HepG2 (cell line): ENCODE results near the gene MNDA. TPM values are rescaled to one million over a fixed set of nuclear protein-coding genes. Genes with fewer than 3 reads are reported as not detected.

Experiments used
- ATAC-seq: fragments of 200-7000 bp; cut with Tn5 transposase; 3 replicates; pipeline ENCODE4 v1.9.1; 2020; ENCODE audit warnings: mild to moderate bottlenecking, moderate library complexity
- BruUV-seq: library from RNA; stranded (reverse); fragments of 400-500 nt; replicated peaks from 2 replicates; lab custom pipeline; 2021; lab: Mats Ljungman, UMichigan
- CTCF ChIA-PET: fragments of 300-600 bp; formaldehyde crosslinking; extraction: SDS; loops from one replicate; lab custom pipeline; 2021; ENCODE audit warnings: low total read pairs, inconsistent platforms, low intra/inter-chr PET ratio; lab: Yijun Ruan, JAX
- POLR2A ChIA-PET: fragments of 350-600 bp; sonication (Branson Sonifier 250); formaldehyde crosslinking; loops from one replicate; lab custom pipeline; 2020; ENCODE audit warnings: antibody characterized with exemption, inconsistent platforms; lab: Yijun Ruan, JAX
- DNase-seq: peaks from one replicate; pipeline ENCODE4 v3.0.0-alpha.2; 2015; ENCODE audit warnings: low spot score
- FAIRE-seq: peaks from 3 replicates; lab custom pipeline; 2011; peaks lifted over from hg19 to GRCh38; lab: Jason Lieb, UNC
- H2AFZ ChIP-seq: one replicate; pipeline ENCODE4 v1.6.1; 2011; ENCODE audit warnings: low read length, inconsistent platforms
- H3K27ac ChIP-seq: fragments of 300-600 bp; 3 replicates; pipeline ENCODE4 v1.8.0; 2011; ENCODE audit warnings: mixed run types, mild to moderate bottlenecking, mixed read lengths, low read length, inconsistent platforms; ENCODE audit not compliant: insufficient read depth; ENCODE audit errors: extremely low read length
- H3K27me3 ChIP-seq, 2 experiments: fragments of 200-600 bp in 1 of 2; 2 replicates in 1 of 2; 3 replicates in 1 of 2; pipeline versions ENCODE4 v1.6.0 to v1.8.0; 2011; ENCODE audit warnings: low read length in 2 of 2, mild to moderate bottlenecking in 2 of 2, moderate library complexity in 2 of 2, inconsistent platforms in 1 of 2; ENCODE audit not compliant: insufficient read depth in 2 of 2, control insufficient read depth in 1 of 2
- H3K36me3 ChIP-seq, 2 experiments: fragments of 200-600 bp in 1 of 2; replicated peaks in 1 of 2; 2 replicates in 1 of 2; 3 replicates in 1 of 2; pipeline versions ENCODE4 v1.5.1 to v1.8.0; 2011; ENCODE audit warnings: low read length in 2 of 2, inconsistent platforms in 1 of 2; ENCODE audit not compliant: insufficient read depth in 2 of 2, control insufficient read depth in 1 of 2
- H3K4me1 ChIP-seq: 2 replicates; pipeline ENCODE4 v1.5.1; 2012; ENCODE audit warnings: low read length, inconsistent platforms; ENCODE audit not compliant: insufficient read depth
- H3K4me2 ChIP-seq: 2 replicates; pipeline ENCODE4 v1.6.0; 2011; ENCODE audit warnings: low read depth, low read length, inconsistent platforms
- H3K4me3 ChIP-seq, 3 experiments: fragments of 200-600 bp in 1 of 3; sonication (generic), shearing (Covaris generic) in 1 of 3; replicated peaks in 1 of 3; 2 replicates each; pipeline ENCODE4 v1.5.1; 2011 to 2016; ENCODE audit warnings: low read length in 3 of 3, inconsistent platforms in 2 of 3, low read depth in 2 of 3, mild to moderate bottlenecking in 2 of 3, control low read depth in 1 of 3, mixed read lengths in 1 of 3; ENCODE audit not compliant: insufficient read depth in 1 of 3
- H3K79me2 ChIP-seq: one replicate; pipeline ENCODE4 v1.6.1; 2011; ENCODE audit warnings: low read length, inconsistent platforms; ENCODE audit not compliant: insufficient read depth
- H3K9ac ChIP-seq: 2 replicates; pipeline ENCODE4 v1.6.0; 2011; ENCODE audit warnings: mild to moderate bottlenecking, low read depth, low read length, inconsistent platforms; ENCODE audit not compliant: insufficient read depth
- H3K9me3 ChIP-seq: 2 replicates; pipeline ENCODE4 v1.5.1; 2012; ENCODE audit warnings: mild to moderate bottlenecking, low read length
- H4K20me1 ChIP-seq: 2 replicates; pipeline ENCODE4 v1.6.0; 2011; ENCODE audit warnings: inconsistent platforms, mild to moderate bottlenecking, low read length, moderate library complexity; ENCODE audit not compliant: insufficient read depth
- ARID5B ChIP-seq: IDR thresholded peaks from 2 replicates; pipeline ENCODE4 v1.4.0; 2020; ENCODE audit warnings: mild to moderate bottlenecking, missing genetic modification reagents
- CTCF ChIP-seq: sonication (generic); formaldehyde crosslinking; IDR thresholded peaks from 2 replicates; pipeline ENCODE4 v1.5.0; 2020; ENCODE audit warnings: mild to moderate bottlenecking, missing genetic modification reagents, moderate library complexity
- GPBP1L1 ChIP-seq: sonication (generic); formaldehyde crosslinking; IDR thresholded peaks from 2 replicates; pipeline ENCODE4 v1.5.0; 2020; ENCODE audit warnings: mild to moderate bottlenecking, missing genetic modification reagents
- KDM6A ChIP-seq: IDR thresholded peaks from 2 replicates; pipeline ENCODE4 v1.6.1; 2016; ENCODE audit warnings: low read depth
- MNT ChIP-seq: fragments of 450-650 bp; IDR thresholded peaks from 2 replicates; pipeline ENCODE4 v1.6.1; 2016
- POLR2G ChIP-seq: fragments of 200-400 bp; formaldehyde crosslinking; IDR thresholded peaks from 2 replicates; pipeline ENCODE4 v1.6.1; 2018; ENCODE audit warnings: mild to moderate bottlenecking, low read depth, low read length, moderate library complexity
- TFDP2 ChIP-seq: sonication (generic); formaldehyde crosslinking; IDR thresholded peaks from 2 replicates; pipeline ENCODE4 v1.4.0; 2020; ENCODE audit warnings: missing genetic modification reagents
- ZFYVE20 ChIP-seq: sonication (generic); formaldehyde crosslinking; IDR thresholded peaks from 2 replicates; pipeline ENCODE4 v1.8.0; 2023; ENCODE audit warnings: low read depth, mild to moderate bottlenecking, moderate library complexity, missing genetic modification reagents, borderline replicate concordance
- ZNF292 ChIP-seq: sonication (generic); formaldehyde crosslinking; IDR thresholded peaks from 2 replicates; pipeline ENCODE4 v1.8.1; 2022; ENCODE audit warnings: mild to moderate bottlenecking, low read depth, missing genetic modification reagents, borderline replicate concordance
- ZNF567 ChIP-seq: sonication (generic); formaldehyde crosslinking; IDR thresholded peaks from 2 replicates; pipeline ENCODE4 v1.8.1; 2023; ENCODE audit warnings: mild to moderate bottlenecking, missing genetic modification reagents, borderline replicate concordance
- ZNF572 ChIP-seq: sonication (generic); formaldehyde crosslinking; IDR thresholded peaks from 2 replicates; pipeline ENCODE4 v1.5.1; 2020; ENCODE audit warnings: mild to moderate bottlenecking, missing genetic modification reagents
- ZNF605 ChIP-seq: sonication (generic); formaldehyde crosslinking; IDR thresholded peaks from 2 replicates; pipeline ENCODE4 v1.8.0; 2022; ENCODE audit warnings: mild to moderate bottlenecking, missing genetic modification reagents
- ZNF619 ChIP-seq: sonication (generic); formaldehyde crosslinking; IDR thresholded peaks from 2 replicates; pipeline ENCODE4 v1.4.0; 2020; ENCODE audit warnings: mild to moderate bottlenecking, missing genetic modification reagents
- ZNF841 ChIP-seq: sonication (generic); formaldehyde crosslinking; IDR thresholded peaks from 2 replicates; pipeline ENCODE4 v1.8.1; 2023; ENCODE audit warnings: missing genetic modification reagents, borderline replicate concordance
- ZSCAN31 ChIP-seq: sonication (generic); formaldehyde crosslinking; IDR thresholded peaks from 2 replicates; pipeline ENCODE4 v1.5.0; 2020; ENCODE audit warnings: low read depth, mild to moderate bottlenecking, missing genetic modification reagents
- WGBS: methylation state at CpG from one replicate; pipeline ENCODE4 v1.1.6; 2017; ENCODE audit warnings: low lambda C conversion rate; 5-methylcytosine and 5-hydroxymethylcytosine counted together
- in situ Hi-C: cut with HindIII; loops from 2 replicates; pipeline ENCODE4 v1.10.0; 2017; ENCODE audit warnings: low pct_unique_long_range_greater_than_20kb; ENCODE audit not compliant: extremely low pct_ligation_motif_present
- intact Hi-C: fragments of 100-400 bp; cut with micrococcal nuclease; formaldehyde crosslinking; loops from one replicate; pipeline ENCODE4 v1.10.0; 2022; ENCODE audit not compliant: unreplicated experiment
- polyA plus RNA-seq, 8 experiments: library from polyadenylated mRNA; depleted of rRNA in 3 of 8; stranded (reverse) in 7 of 8; unstranded in 1 of 8; fragments of >200 nt; fragmentation: Illumina TruSeq in 4 of 8; extraction: Trizol in 4 of 8; gene quantifications; 2 replicates each; pipeline versions ENCODE4 v1.2.1 to v1.2.3, GENCODE V29; 2011 to 2016; ENCODE audit warnings: low read depth in 4 of 8, missing spikeins in 1 of 8, mixed read lengths in 1 of 8; ENCODE audit not compliant: insufficient read depth in 1 of 8
- total RNA-seq, 5 experiments: library from RNA; depleted of rRNA; stranded (reverse); fragments of >200 nt; fragmentation: Illumina TruSeq; extraction: Trizol; gene quantifications; 2 replicates each; pipeline ENCODE4 v1.2.3, GENCODE V29; 2016; ENCODE audit warnings: low read depth in 1 of 5

Gene MNDA
- total and polyA plus RNA-seq, 2 of the 13 experiments (the other 11 are each of a cell fraction or from before 2014, with no cell fraction given): not detected

- BruUV-seq: no TSS peak
- no peak overlapping the region for H3K4me2 ChIP-seq
- H3K9ac ChIP-seq: no peak overlapping the region
- ATAC-seq (no peak), DNase-seq (no peak), FAIRE-seq (no peak)
- H3K79me2 ChIP-seq: no peaks in the 10 kb centered on the region
- H3K4me3 ChIP-seq: no peak overlapping the region
- H3K4me1 ChIP-seq: no peaks in the 10 kb centered on the region
- WGBS: no CpG with 5 or more reads among the region's 6 CpGs
- TF ChIP-seq CTCF (CRISPR knock-in tag): no peak
- TF ChIP-seq ZNF841 (CRISPR knock-in tag): no peak
- TF ChIP-seq POLR2G: no peak
- TF ChIP-seq ZFYVE20: no peak
- no peak for TF ChIP-seq TFDP2 (CRISPR knock-in tag)
- no peak for TF ChIP-seq ZNF619 (CRISPR knock-in tag)
- no peak for TF ChIP-seq MNT
- TF ChIP-seq GPBP1L1 (CRISPR knock-in tag): no peak
- no peak for TF ChIP-seq ZNF292 (CRISPR knock-in tag)
- TF ChIP-seq ZNF567 (CRISPR knock-in tag): no peak
- no peak for TF ChIP-seq ZNF572 (CRISPR knock-in tag)
- no peak for TF ChIP-seq ZNF605 (CRISPR knock-in tag)
- no peak for TF ChIP-seq ZSCAN31 (CRISPR knock-in tag)
- no peak for TF ChIP-seq ARID5B (CRISPR knock-in tag)
- no peak for TF ChIP-seq KDM6A
- H3K27me3 ChIP-seq: no peaks in the 10 kb centered on the region
- no peak overlapping the region for H3K27ac ChIP-seq
- H3K9me3 ChIP-seq: peaks cover 17% of the 10 kb centered on the region
- intact Hi-C loops (no loop called here), in situ Hi-C loops (no loop called here)
- POLR2A ChIA-PET: no interaction called here
- H2AFZ ChIP-seq: no peak overlapping the region
- no peaks in the 10 kb centered on the region for H4K20me1 ChIP-seq
- CTCF ChIA-PET: no interaction called here
- no peaks in the 10 kb centered on the region for H3K36me3 ChIP-seq
Observed at GRCh38 chr1:158864595-158864994, 33.4 kb downstream of the MNDA start.
